IPS-20b (cell line): ENCODE results near the gene KCTD11.

ENCODE experiments used
- H3K27ac ChIP-seq: one replicate; pipeline ENCODE4 v1.5.1; 2013; ENCODE audit warnings: low read length
- H3K27me3 ChIP-seq: 2 replicates; pipeline ENCODE4 v1.6.1; 2013; ENCODE audit warnings: mild to moderate bottlenecking, low read length, inconsistent platforms; ENCODE audit not compliant: insufficient read depth
- H3K36me3 ChIP-seq: 2 replicates; pipeline ENCODE4 v1.6.1; 2013; ENCODE audit warnings: low read depth, mild to moderate bottlenecking, inconsistent platforms, low read length, moderate library complexity; ENCODE audit not compliant: insufficient read depth
- H3K4me1 ChIP-seq: 2 replicates; pipeline ENCODE4 v1.6.1; 2013; ENCODE audit warnings: mild to moderate bottlenecking, control low read depth, inconsistent platforms, low read length, moderate library complexity; ENCODE audit not compliant: insufficient read depth
- H3K4me3 ChIP-seq: 2 replicates; pipeline ENCODE4 v1.5.1; 2013; ENCODE audit warnings: mild to moderate bottlenecking, low read length, inconsistent platforms
- H3K9ac ChIP-seq: 2 replicates; pipeline ENCODE4 v1.6.1; 2013; ENCODE audit warnings: low read depth, mild to moderate bottlenecking, inconsistent platforms, low read length, moderate library complexity
- H3K9me3 ChIP-seq: 2 replicates; pipeline ENCODE4 v1.6.1; 2013; ENCODE audit warnings: mild to moderate bottlenecking, low read depth, low read length, inconsistent platforms; ENCODE audit not compliant: insufficient read depth

The KCTD11 gene

GRCh38 chr17:7351665-7352502, at the start of gene KCTD11:
KCTD11 (plus strand) TSS chr17:7352162.
- peak within 1 kb of the TSS; percentile 82 for H3K4me3 ChIP-seq
- H3K4me1 ChIP-seq: peaks cover 22% of the 10 kb centered on the region
- H3K9me3 ChIP-seq: no peaks in the 10 kb centered on the region
- no peaks in the 10 kb centered on the region for H3K36me3 ChIP-seq
- peaks cover 17% of the 10 kb centered on the region for H3K27me3 ChIP-seq
- peak within 1 kb of the TSS; percentile 80 for H3K9ac ChIP-seq
- H3K27ac ChIP-seq: no peak within 1 kb of the TSS

DNA sequence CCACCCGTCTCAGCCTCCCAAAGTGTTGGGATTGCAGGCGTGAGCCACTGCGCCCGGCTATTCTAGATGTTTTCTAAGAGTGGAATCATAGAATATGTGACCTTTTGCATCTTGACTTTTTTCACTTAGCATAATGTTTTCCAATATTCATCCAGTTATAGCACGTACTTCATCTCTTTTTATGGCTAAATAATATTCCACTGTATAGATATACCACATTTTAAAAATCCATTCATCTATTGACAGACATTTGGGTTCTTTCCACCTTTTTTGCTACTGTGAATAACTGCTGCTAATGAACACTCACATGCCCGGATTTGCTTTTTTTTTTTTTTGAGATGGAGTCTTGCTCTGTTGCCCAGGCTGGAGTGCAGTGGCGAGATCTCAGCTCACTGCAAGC, 47.8 kb upstream of the KCTD11 start:
- Histone ChIP-seq H3K4me1 (peaks cover 1% of the 10 kb centered on the region; the same call in 1 of the 2 replicates), H3K27me3 (no peaks in the 10 kb centered on the region; the same call in 1 of the 2 replicates), H3K4me3 (no peak overlapping the region), H3K9ac (no peak overlapping the region), H3K27ac (no peak overlapping the region), H3K9me3 (no peaks in the 10 kb centered on the region), H3K36me3 (peaks cover 5% of the 10 kb centered on the region)

DNA sequence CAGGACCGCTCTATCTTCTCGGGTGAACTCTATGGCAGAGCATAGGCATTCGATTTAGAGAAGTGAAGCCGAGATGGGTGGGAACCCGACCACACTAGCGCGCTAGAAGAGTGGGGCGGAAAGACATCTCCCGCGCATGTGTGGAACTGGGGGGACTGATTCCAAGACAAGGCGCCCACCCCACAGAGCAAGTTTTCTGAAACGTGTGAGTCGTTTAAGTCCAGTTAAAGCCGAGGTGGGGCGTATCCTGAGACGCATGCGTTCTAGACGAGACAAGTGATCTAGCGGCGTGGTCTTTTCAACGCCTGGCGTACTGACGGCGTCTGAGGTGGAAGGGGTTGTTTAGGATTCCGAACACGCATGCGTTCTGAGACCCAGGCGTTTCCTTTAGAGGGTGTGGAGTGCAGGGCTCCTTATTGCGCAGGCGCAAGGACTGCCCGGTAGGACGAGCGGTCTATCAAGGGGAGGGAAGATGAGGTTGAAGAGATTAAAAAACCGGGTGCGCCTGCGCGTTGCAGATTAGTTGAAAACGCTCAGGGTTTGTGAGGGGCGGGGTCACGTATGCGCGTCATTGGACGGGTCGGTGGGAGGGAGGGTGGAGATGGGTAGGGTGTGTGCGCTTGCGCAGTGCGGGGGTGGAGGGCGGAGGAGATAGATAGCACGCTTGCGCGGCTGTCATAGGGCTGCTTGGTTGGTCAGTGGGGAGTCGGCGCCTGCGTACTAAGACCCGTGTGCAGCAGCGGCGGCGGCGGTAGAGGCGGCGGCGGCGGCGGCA, 44.9 kb upstream of the KCTD11 start, which contains the start of gene EIF5A:
TSS of gene EIF5A (plus strand) at position 718 of the 775 bp plus-strand sequence. CDS start 2,008 bp downstream, outside the sequence.
- H3K9me3 ChIP-seq: no peaks in the 10 kb centered on the region
- no peaks in the 10 kb centered on the region for H3K27me3 ChIP-seq
- H3K4me3 ChIP-seq: peak within 1 kb of the TSS; percentile 96
- H3K36me3 ChIP-seq: peaks cover 33% of the 10 kb centered on the region
- peaks cover 5% of the 10 kb centered on the region; the same call in 1 of the 2 replicates for H3K4me1 ChIP-seq
- peak within 1 kb of the TSS; percentile 99 for H3K9ac ChIP-seq
- H3K27ac ChIP-seq: peak within 1 kb of the TSS; percentile 80

GRCh38 chr17:7307686-7308624, 44.0 kb upstream of the KCTD11 start:
- peak overlapping the region; percentile 99 for H3K9ac ChIP-seq
- no peaks in the 10 kb centered on the region for H3K9me3 ChIP-seq
- H3K27ac ChIP-seq: peak overlapping the region; percentile 80
- H3K27me3 ChIP-seq: no peaks in the 10 kb centered on the region
- peak overlapping the region; percentile 96 for H3K4me3 ChIP-seq
- H3K4me1 ChIP-seq: peaks cover 5% of the 10 kb centered on the region; the same call in 1 of the 2 replicates
- peaks cover 42% of the 10 kb centered on the region for H3K36me3 ChIP-seq

- peaks cover 50% of the 10 kb centered on the region for H3K36me3 ChIP-seq
- H3K27me3 ChIP-seq: no peaks in the 10 kb centered on the region
- H3K4me1 ChIP-seq: peaks cover 5% of the 10 kb centered on the region; the same call in 1 of the 2 replicates
- peak overlapping the region; percentile 80 for H3K27ac ChIP-seq
- H3K4me3 ChIP-seq: peak overlapping the region; percentile 96
- H3K9me3 ChIP-seq: no peaks in the 10 kb centered on the region
- peak overlapping the region; percentile 99 for H3K9ac ChIP-seq
Observed at GRCh38 chr17:7308625-7309433, 43.1 kb upstream of the KCTD11 start.

- Histone ChIP-seq H3K4me1 (peaks cover 5% of the 10 kb centered on the region; the same call in 1 of the 2 replicates), H3K36me3 (peaks cover 55% of the 10 kb centered on the region)
Observed at GRCh38 chr17:7309628-7310027, 42.3 kb upstream of the KCTD11 start.

GRCh38 chr17:7311110-7311705, 40.8 kb upstream of the KCTD11 start:
- no peak overlapping the region for H3K4me3 ChIP-seq
- H3K9ac ChIP-seq: no peak overlapping the region
- H3K36me3 ChIP-seq: peaks cover 61% of the 10 kb centered on the region
- no peaks in the 10 kb centered on the region for H3K27me3 ChIP-seq
- H3K9me3 ChIP-seq: no peaks in the 10 kb centered on the region
- H3K27ac ChIP-seq: no peak overlapping the region
- peaks cover 5% of the 10 kb centered on the region; the same call in 1 of the 2 replicates for H3K4me1 ChIP-seq

More at GRCh38 chr17:7309628-7310027, 42.3 kb upstream of the KCTD11 start:
- Histone ChIP-seq H3K27ac (no peak overlapping the region), H3K9me3 (no peaks in the 10 kb centered on the region), H3K27me3 (no peaks in the 10 kb centered on the region), H3K9ac (peak overlapping the region; percentile 99; the same call in 1 of the 2 replicates), H3K4me3 (peak overlapping the region; percentile 96)

- Histone ChIP-seq H3K27me3 (no peaks in the 10 kb centered on the region), H3K4me3 (no peak overlapping the region), H3K36me3 (peaks cover 70% of the 10 kb centered on the region), H3K4me1 (peaks cover 5% of the 10 kb centered on the region; the same call in 1 of the 2 replicates), H3K9ac (no peak overlapping the region), H3K9me3 (no peaks in the 10 kb centered on the region), H3K27ac (no peak overlapping the region)
Observed at GRCh38 chr17:7312432-7313087, 39.4 kb upstream of the KCTD11 start.

DNA sequence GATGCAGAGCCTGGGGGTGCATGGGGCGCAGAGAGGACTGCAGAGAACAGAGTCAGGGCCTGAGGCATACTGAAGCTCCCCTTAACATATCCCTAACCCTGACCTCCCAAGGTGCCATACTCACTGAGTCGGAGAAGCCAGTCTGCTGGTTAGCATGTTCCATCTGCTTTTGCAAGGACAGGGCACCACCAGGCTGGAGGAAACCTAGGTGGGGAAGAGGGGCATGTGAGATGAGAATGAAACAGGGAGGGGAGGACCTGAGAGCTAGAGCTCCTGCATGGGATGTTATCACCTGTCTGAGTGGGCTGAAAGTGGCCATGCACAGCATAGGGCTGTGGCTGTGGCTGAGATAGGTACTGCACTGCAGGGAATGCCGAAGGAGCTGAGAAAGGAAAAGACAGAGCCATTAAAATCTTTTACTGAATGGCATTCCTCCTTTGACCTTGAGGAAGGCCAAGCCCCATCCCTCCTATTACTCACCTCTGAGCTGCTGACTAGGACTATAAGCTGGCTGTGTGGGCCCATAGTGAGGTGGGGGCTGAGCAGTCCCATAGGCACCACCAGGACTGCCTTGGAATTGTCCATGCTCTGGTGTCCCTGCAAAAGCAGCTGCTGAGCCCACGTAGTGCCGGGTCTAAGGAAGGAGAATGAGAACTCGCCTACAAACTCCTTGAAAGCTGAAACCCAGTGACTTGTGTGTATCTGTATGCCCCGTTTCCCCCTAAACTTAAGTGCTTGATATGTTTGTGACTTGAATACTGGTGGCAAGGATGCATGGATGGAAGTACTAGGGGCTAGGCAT, 38.7 kb upstream of the KCTD11 start:
- H3K4me1 ChIP-seq: peaks cover 5% of the 10 kb centered on the region; the same call in 1 of the 2 replicates
- no peak overlapping the region; the same call in 1 of the 2 replicates for H3K4me3 ChIP-seq
- H3K27ac ChIP-seq: no peak overlapping the region
- no peak overlapping the region for H3K9ac ChIP-seq
- H3K27me3 ChIP-seq: no peaks in the 10 kb centered on the region
- peaks cover 77% of the 10 kb centered on the region for H3K36me3 ChIP-seq
- H3K9me3 ChIP-seq: no peaks in the 10 kb centered on the region
